GM21390 (cell line): ENCODE data around the gene DBNL.

Experiments used
- ATAC-seq: cut with Tn5 transposase; IDR thresholded peaks from one replicate; pipeline ENCODE4 v1.9.1; 2021; ENCODE audit not compliant: unreplicated experiment

Gene DBNL

DNA sequence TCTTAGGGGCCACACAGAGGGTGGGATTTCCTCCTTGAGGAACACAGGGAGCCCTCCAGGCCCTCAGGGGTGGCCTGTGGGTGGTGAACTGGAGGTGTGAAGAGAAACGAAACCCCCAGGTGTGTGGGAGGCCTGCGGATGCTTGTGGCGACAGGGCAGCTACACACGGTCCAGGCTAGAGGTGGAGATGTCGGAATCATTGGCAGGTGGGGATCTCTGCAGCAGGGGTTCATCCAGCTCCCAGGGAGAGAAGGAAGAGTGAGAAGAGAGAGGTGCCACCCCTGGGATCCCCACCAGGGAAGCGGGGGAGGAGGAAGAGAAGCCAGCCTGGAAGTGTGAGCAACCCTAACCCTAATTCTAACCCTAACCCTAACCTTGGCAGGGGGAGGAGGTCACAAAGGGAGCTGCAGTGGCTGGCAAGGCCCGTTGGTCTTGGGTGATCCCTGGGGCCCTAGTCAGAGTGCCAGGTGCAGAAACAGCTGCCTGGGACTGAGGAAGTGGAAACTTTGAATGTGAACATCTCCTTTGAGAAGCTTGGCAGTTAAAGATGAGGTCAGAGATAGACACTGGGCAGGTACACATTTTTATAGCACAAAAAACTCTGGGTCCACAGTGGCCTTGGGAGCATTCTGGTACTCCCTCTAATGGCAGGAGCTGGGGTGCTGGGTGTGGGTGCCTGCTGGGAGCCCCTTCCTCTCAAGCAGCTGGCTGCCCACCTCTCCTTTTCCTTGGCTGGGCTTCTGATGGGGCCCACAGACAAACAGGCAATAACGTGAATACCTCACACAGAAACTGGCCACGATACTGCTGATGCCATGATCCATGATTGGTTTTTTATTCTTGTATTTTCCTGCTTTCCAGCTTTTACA, 52.8 kb downstream of the DBNL start:
- ATAC-seq, result peak; percentile 68

DNA sequence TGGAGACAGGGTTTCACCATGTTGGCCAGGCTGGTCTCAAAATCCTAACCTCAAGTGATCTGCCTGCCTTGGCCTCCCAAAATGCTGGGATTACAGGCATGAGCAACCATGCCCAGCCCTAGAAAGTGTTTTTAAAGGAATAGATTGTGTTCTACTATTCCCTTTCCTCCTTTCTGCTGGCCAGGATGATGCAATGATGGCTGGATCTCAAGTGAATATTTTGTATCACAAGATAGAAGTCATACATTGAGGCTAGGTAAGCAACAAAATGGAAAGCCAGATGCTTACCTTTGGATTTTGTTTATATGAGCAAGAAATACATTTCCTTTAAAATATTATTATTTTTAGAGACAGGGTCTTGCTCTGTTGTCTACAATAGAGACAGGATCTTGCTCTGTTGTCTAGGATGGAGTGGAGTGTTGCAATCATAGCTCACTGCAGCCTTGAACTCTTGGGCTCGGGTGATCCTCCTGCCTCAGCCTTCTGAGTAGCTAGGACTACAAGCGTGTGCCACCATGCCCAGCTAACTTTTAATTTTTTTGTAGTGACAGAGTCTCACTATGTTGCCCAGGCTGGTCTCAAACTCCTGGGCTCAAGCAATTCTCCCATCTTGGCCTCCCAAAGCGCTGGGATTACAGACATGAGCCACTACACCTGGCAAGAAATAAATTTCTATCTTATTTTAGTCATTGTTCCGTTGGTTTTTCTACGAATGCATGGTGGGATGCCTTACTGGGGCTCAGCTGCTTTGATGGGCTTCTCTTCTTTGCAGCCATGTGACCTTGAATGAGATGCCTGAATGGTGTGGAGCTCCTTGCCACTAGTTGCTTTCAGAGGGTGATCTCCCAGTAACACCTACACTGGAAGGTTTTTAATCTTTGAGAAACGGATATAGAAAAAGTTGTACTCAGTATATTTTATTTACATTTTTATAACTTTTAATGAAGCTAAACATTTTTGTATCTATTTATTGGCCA, 53.9 kb downstream of the DBNL start:
- ATAC-seq, result no peak

DNA sequence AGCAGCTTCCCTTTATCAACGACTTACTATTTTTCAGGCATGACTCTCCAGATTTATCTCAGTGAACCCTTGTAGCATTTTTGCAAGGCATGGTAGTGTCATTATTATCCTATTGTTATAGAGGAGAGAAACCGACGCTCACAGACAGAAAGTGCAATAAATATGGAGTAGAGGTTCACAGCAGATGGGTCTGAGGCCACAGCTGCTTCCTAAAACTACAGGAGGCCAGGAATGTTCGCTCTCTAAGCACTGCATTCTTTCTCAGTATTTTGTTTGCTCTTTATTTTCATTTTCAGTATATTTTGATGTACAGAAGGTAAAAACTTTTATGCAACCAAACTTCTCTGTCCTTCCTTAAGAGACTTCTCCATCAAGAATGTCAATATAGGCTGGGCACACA, 55.2 kb downstream of the DBNL start:
- no peak for ATAC-seq

DNA sequence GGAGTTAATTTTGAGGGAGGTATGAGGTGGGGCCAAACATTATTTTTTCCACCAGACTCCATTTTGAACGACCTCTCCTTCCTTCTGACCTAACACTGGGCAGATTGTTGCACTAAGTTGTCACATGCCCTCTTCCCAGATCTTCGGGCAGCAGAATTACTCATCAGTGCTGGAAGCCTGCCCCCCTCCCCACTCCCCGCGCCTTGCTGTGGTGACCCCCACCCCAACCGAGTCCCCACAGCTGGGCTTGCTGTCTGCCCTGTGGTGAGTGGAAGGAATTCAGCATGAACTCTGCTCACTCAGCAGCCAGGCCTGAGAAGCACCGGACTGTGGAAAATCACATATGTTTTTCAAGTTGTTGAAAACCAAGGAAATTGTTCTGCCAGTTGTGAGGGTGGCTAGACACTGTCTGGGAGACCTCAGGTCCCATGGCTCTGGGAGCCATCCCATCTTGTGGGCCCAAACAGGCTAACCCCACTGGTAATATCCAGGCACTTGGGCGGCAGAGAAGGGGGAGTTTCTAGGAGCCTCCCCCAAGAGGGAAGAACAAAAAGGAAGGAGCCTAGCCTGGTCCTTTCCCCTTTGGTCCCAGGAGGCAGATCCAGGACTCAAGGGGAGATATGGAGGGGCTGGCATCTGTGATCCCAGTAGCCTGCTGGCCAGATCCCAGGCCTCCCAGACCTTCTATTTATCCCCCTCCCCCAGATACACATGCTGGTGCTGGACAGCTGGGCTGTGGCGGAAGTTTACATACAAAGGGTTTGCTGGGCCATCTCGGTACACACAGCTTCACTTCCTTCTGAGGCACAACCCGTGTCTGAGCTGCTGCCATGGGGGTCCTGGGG, 56.2 kb downstream of the DBNL start:
- no peak for ATAC-seq

DNA sequence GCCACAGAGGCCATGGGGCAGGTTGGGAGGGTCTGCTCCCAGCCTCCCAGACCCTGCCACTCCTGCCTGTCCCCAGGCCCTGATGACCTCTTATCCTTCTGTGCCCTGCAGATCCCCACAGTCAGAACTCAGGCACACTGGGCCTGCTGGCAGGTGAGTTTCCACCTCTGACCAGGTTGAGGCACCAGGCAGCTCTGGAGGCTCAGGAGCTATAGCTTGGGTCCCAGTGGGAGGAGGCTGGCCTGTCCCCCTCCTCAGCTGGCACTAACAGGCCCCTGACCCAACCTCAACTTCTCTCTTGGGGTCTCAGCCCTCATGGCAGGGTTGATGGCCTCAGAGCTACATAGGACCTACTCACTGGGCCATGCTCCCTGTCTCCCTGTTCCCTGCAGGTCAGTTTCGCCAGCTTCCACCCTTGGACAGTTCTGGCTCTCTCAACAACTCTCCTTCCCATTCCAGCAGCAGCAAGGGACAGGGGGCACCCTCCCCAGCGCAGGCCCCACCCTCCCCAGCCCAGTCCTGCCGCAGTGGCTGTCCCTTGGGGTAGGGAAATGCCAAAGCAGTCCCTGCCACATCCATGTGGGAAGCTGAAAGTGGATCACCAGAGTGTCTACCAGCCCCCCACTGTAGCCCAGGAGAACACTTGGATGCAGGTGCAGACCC, 56.9 kb downstream of the DBNL start:
- ATAC-seq, result no peak

DNA sequence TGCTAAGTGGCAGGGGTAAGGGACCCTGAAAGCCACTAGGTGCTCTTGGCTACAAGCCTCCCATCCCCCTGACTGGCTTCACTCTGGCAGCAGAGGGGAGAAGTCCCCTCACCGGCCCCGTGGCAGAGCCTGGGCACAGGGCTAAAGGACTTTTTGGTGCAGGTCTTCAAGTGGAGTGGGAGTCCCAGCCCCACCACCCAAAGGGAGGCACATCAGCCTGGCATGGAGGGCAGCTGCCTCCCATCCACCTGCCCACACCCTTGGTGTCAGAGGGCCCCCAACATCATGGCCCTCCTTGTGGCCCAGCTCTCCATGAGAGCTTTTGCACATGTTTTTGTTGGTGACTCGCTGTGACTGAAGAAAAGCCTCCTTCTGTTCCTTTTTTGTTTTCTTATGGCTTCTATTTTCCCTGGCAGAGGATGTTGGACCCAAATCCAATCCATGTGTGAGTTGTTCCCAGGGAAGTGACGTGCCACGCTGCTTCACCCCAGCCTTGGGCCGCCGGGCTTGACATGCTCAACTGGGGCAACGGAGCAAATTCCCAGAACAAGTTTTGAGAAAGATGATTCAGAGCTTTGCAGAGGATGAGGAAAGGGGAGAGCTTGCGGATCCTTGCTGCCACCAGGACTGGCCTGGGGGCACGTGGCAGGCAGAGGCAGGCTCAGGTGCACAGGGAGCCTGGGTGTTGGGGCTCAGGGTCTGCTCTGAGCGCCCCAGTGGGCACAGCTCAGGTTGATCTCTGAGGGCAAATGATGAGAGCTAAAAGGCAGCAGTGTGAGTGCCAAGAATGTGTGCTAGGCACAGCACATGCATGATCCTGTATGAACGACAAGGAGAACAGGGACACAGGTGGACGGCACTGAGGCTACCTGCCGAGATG, 57.7 kb downstream of the DBNL start:
- no peak for ATAC-seq

DNA sequence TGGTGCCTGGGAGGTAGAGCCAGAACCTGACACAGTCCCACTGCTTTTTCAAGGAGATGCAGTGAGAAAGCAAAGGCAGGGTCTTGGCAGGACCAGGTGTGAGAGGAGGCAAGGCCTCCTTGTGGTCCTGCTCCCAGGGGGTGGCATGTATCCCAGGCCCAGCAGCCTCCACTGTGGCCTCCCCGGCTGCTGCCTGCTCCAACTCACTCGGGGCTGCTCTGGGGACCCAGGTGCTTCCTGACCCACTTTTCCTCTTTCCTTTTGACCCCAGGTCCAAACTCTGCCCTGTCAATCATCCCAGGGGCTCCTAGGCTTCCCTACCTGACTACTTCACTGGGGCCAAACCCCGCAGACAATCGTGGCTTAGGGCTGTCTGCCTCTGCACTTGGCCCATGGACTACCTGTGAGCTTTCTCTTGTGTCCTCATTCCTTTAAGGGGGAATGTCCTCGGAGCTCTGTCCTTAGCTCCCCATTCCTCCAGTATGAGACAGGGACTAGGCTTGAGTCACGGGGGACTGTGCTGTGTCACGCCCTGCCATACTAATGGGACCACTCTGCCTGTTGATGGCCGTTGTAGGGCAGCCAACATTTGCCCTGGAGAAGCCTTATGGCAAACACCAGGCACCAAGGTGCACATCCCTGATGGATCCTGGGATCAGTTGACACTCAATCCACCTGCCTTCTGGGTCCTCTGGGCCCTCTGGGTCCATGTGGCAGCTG, 58.5 kb downstream of the DBNL start:
- no peak for ATAC-seq

DNA sequence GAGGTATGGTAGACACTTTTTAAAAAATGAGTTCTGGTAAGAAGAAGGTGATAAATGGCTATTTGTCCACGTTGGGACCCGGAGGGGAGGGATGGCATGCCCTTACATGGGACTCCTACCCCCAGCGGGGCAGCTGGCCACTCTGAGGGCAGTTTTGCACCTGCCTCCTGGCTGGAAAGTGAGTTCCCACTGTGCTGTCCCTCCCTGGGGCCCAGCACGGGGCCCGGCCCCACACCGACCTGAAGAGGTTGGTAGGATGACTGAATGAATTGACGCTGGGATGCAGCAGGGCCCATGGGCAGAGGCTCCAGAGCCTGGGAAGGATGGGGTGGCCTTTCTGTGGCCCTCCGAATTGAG, 59.0 kb downstream of the DBNL start:
- ATAC-seq, result no peak

DNA sequence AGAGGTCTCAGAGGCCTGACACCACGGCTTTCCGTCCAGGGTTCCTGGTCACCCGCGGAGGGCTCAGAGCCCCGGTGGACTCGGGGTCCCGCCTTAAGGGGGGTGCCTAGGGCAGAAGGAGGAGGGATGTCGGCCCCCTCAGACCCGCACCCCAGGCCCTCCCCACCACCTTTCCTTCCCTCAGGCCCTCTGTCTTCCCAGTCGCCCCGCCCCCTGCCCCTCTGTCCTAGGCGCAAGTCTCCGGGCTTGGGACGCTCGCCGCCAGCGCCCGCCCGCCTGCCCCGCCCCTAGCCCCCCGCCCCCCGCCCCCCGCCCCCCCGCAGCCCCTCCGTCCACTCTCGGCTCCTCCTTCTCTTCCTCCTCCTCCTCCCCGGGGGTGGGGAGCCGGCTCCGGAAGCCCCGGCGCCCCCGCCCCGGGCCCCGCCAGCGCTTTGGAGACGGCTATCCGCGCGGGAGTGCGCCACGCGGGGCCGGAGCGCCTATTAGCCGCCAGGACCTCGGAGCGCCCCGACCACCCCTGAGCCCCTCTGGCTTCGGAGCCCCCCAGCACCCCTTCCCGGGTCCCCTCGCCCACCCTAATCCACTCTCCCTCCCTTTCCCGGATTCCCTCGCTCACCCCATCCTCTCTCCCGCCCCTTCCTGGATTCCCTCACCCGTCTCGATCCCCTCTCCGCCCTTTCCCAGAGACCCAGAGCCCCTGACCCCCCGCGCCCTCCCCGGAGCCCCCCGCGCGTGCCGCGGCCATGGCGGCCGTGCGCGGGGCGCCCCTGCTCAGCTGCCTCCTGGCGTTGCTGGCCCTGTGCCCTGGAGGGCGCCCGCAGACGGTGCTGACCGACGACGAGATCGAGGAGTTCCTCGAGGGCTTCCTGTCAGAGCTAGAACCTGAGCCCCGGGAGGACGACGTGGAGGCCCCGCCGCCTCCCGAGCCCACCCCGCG, 59.7 kb downstream of the DBNL start, which contains the start of gene AEBP1:
TSS of gene AEBP1 (plus strand) at position 423 of the 937 bp plus-strand sequence. CDS start at position 744, 321 bp downstream.
- no peak for ATAC-seq

DNA sequence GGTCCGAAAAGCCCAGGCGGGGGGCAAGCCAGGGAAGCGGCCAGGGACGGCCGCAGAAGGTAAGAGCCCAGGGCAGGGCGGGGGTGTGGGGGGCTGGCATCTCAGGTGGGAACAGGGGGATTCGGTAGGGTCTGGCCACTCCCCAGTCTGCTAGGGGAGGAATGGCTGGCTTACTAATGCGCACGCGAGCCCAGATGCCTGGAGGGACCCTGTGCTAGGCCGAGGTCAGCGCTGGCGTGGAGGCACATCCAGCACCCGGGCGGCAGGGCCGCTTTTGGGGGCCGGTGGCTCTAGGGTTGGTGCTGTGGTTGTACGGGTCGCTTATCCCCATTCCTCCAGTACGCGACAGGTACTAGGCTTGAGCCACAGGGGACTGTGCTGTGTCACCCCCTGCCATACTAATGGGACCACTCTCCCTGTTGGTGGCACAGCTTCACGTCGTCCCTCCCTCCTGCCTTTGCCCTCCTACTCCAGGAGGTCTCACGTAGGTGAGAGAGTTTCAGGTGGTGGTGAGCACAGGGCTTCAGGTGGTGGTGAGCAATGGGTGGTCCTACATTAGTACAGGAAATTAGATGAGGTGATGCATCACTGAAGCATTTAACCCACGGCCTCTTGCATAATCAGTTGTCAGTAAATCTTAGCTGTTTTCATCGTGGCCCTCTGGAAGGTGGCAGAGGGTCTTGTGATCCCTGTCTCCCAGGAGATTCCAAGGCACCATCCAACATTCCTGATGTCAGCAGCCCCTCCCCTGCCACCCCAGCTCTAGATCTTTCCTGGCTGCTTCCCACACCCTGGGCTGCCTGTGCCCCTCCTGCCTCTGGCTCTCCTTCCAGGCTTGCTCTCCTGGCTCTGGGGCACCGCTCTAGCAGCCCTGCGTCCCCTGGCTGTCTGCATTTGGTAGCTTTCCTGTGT, 60.6 kb downstream of the DBNL start:
- no peak for ATAC-seq

DNA sequence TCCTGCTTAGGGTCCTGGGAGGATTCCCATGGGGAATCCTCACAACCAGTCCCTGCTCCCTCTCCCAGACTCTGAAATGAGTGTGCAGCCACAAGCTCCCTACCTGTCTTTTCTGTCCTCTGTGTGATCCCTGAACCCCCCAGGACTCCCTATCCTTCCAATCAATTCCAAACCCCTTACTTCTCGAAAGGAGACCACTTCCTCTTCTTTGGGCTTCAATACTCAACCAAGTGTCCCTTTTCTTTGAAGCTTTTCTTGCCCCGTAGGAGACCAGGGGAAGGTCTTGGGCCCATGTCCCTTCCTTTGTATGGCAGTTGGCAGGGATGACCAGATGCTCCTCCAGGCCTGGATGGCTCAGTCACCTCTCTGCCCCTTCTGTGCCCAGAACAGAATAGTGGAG, 61.3 kb downstream of the DBNL start:
- ATAC-seq, result no peak

DNA sequence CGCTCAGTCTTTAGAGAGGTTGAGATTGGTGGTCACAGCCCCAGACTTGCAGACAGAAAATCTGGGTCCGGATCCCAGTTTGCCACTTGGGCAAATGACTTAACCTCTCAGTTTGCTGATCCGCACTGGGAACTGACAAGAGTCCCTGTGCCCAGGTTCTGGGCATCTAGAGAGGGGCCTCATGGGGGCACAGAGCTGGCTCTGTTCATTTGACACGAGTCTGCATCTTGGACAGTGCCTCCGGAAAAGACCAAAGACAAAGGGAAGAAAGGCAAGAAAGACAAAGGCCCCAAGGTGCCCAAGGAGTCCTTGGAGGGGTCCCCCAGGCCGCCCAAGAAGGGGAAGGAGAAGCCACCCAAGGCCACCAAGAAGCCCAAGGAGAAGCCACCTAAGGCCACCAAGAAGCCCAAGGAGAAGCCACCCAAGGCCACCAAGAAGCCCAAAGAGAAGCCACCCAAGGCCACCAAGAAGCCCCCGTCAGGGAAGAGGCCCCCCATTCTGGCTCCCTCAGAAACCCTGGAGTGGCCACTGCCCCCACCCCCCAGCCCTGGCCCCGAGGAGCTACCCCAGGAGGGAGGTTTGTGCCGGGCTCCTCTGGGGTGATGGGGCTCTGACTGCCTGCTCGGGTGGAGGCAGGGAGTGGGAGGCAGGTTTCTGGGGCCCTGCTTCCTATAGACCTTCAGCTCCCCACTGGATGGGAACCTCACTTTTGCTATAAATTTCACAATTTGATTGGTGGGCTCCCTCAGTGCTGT, 62.0 kb downstream of the DBNL start:
- ATAC-seq, result no peak

DNA sequence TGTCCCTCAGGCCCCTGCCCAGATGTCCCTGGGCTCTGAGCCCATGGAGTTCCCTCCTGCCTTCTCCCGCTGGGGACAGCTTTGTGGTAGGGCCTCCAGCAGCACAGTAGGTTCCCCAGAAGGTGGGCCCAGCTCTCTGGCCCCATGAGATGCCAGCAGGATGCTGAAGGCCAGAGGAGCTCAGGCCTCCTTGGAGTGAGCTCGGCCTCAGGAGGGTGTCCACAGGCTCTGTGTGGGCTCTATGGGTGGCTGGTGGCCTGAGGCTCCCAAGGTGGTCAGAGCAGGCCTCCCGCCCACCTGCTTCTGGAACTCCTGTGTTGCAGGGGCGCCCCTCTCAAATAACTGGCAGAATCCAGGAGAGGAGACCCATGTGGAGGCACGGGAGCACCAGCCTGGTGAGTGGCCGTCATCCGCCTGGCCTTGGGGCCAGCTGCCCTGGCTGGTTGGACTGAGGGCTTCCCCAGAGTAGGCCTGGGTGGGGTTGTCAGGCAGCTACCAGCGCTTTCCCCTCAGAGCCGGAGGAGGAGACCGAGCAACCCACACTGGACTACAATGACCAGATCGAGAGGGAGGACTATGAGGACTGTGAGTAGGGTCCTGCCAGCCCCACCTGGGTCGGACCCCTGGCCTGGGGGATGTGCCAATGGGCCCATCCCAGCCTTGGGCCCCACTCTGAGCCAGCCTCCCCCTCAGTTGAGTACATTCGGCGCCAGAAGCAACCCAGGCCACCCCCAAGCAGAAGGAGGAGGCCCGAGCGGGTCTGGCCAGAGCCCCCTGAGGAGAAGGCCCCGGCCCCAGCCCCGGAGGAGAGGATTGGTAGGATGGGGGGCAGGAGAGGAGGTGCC, 62.8 kb downstream of the DBNL start:
- ATAC-seq, result no peak

DNA sequence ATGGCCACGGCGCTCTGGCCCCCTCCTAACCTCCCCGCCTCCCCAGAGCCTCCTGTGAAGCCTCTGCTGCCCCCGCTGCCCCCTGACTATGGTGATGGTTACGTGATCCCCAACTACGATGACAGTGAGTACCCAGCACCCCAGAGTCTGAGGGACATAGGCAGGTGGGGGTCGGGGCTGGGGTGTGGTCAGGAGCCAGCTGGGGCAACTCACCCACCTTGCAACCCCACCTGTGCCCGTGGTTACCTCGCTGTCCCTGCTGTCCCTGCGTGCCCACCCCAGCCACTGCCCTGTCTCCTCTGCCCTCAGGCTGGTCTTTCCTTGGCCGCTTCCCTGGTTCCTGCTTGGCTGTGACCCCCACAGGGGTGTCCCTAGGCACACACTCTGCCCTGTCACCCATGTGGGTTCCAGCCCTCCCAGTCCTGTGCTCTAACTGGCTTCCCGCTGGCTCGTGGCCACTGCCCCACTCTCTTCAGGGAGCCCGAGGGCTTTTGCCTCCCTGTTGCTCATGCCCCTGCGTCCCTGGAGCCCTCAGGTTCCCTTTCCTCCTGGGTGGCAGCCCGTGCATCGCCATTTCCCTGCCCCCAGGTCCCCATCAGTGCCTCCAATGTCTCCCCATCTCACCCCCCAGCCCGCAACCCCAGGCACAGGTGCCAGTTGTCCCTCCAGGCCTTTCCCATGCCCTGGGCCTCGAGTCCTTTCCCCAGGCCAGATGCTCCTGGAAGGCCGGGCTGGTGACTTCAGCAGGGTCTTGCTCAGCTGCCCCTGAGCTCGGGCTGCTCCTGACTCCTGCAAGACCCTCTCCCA, 63.7 kb downstream of the DBNL start:
- ATAC-seq, result no peak
